Panc1 (cell line): ENCODE measurements around the gene BRD9. TPM values are rescaled to one million over a fixed set of nuclear protein-coding genes. Genes with fewer than 3 reads are reported as not detected.

ENCODE experiments used
- ATAC-seq: fragments of 200-7000 bp; cut with Tn5 transposase; 2 replicates; pipeline ENCODE4 v1.9.1; 2020; ENCODE audit warnings: mild to moderate bottlenecking, moderate library complexity
- BruUV-seq: library from RNA; stranded (reverse); fragments of 400-500 nt; replicated peaks from 2 replicates; lab custom pipeline; 2021; lab: Mats Ljungman, UMichigan
- CTCF ChIA-PET: fragments of 300-600 bp; sonication (Branson Sonifier 250); formaldehyde crosslinking; loops from one replicate; lab custom pipeline; 2022; ENCODE audit warnings: antibody characterized with exemption; lab: Charles Lee
- POLR2A ChIA-PET: fragments of 300-600 bp; sonication (Branson Sonifier 250); formaldehyde crosslinking; loops from one replicate; lab custom pipeline; 2022; ENCODE audit warnings: antibody characterized with exemption; lab: Charles Lee
- DNase-seq: peaks from one replicate; pipeline ENCODE4 v3.0.0-alpha.2; 2010; ENCODE audit warnings: low read depth, low spot score
- H3K27ac ChIP-seq: 2 replicates; pipeline ENCODE4 v1.5.1; 2011; ENCODE audit warnings: mild to moderate bottlenecking, low read length, inconsistent platforms
- H3K27me3 ChIP-seq: fragments of 200-500 bp; sonication (Bioruptor generic); 2 replicates; pipeline ENCODE4 v1.6.0; 2014; ENCODE audit warnings: low read length, inconsistent platforms; ENCODE audit not compliant: control insufficient read depth, insufficient read depth
- H3K36me3 ChIP-seq: fragments of 200-500 bp; sonication (Bioruptor generic); 2 replicates; pipeline ENCODE4 v1.5.1; 2014; ENCODE audit warnings: inconsistent platforms, mild to moderate bottlenecking, low read length, moderate library complexity; ENCODE audit not compliant: control insufficient read depth, insufficient read depth
- H3K4me1 ChIP-seq: 2 replicates; pipeline ENCODE4 v1.5.1; 2011; ENCODE audit warnings: inconsistent platforms, mild to moderate bottlenecking, low read length, moderate library complexity; ENCODE audit not compliant: control insufficient read depth, insufficient read depth
- H3K4me3 ChIP-seq, 2 experiments: 2 replicates each; pipeline ENCODE4 v1.5.1; 2011 to 2012; ENCODE audit warnings: low read depth in 2 of 2, low read length in 2 of 2, mild to moderate bottlenecking in 2 of 2, inconsistent platforms in 1 of 2, moderate library complexity in 1 of 2
- H3K9me3 ChIP-seq: fragments of 200-500 bp; sonication (Bioruptor generic); 2 replicates; pipeline ENCODE4 v1.5.1; 2014; ENCODE audit warnings: low read depth, mild to moderate bottlenecking, inconsistent platforms, low read length, moderate library complexity; ENCODE audit not compliant: control insufficient read depth, insufficient read depth
- POLR2AphosphoS5 ChIP-seq: IDR thresholded peaks from 2 replicates; pipeline ENCODE4 v1.6.1; 2012; ENCODE audit warnings: mild to moderate bottlenecking, low read depth, low read length, moderate library complexity
- SIN3A ChIP-seq: IDR thresholded peaks from 2 replicates; pipeline ENCODE4 v1.6.1; 2012; ENCODE audit warnings: low read depth, mild to moderate bottlenecking, low read length, moderate library complexity, borderline replicate concordance; ENCODE audit not compliant: insufficient read depth
- TCF7L2 ChIP-seq: IDR thresholded peaks from 2 replicates; pipeline ENCODE4 v1.6.1; 2011; ENCODE audit warnings: mild to moderate bottlenecking, low read depth, low read length, inconsistent platforms
- in situ Hi-C: cut with HindIII; loops from 2 replicates; pipeline ENCODE4 v1.10.0; 2016; ENCODE audit warnings: low sequenced_read_pairs, low pct_unique_long_range_greater_than_20kb
- intact Hi-C: fragments of 100-400 bp; cut with micrococcal nuclease; formaldehyde crosslinking; loops from one replicate; pipeline ENCODE4 v1.10.0; 2022; ENCODE audit not compliant: unreplicated experiment
- total RNA-seq: library from RNA; stranded (reverse); gene quantifications from one replicate; pipeline ENCODE4 v1.2.1, GENCODE V29; 2021; ENCODE audit not compliant: unreplicated experiment
- TF ChIP-seq, protein P1 (sequence below): fragments of 450-650 bp; IDR thresholded peaks from 2 replicates; pipeline ENCODE4 v1.5.1; 2017; ENCODE audit warnings: mild to moderate bottlenecking
- TF ChIP-seq, protein P2 (sequence below), 2 experiments: IDR thresholded peaks; 2 replicates each; pipeline ENCODE4 v1.6.1; 2011 to 2012; ENCODE audit warnings: low read depth in 2 of 2, control low read depth in 1 of 2, low read length in 1 of 2, mild to moderate bottlenecking in 1 of 2, moderate library complexity in 1 of 2; ENCODE audit not compliant: insufficient read depth in 1 of 2

BRD9 gene
- total RNA-seq, 1 experiment from 2014 or later: 64.3 TPM

GRCh38 chr5:858726-859125 lies 33.9 kb downstream of the BRD9 start:
- Histone ChIP-seq H3K4me1 (no peaks in the 10 kb centered on the region), H3K36me3 (no peaks in the 10 kb centered on the region), H3K27ac (no peak overlapping the region), H3K27me3 (no peaks in the 10 kb centered on the region), H3K4me3 (no peak overlapping the region), H3K9me3 (no peaks in the 10 kb centered on the region)
- no peak for TF ChIP-seq POLR2AphosphoS5
- TF ChIP-seq, protein P1, sequence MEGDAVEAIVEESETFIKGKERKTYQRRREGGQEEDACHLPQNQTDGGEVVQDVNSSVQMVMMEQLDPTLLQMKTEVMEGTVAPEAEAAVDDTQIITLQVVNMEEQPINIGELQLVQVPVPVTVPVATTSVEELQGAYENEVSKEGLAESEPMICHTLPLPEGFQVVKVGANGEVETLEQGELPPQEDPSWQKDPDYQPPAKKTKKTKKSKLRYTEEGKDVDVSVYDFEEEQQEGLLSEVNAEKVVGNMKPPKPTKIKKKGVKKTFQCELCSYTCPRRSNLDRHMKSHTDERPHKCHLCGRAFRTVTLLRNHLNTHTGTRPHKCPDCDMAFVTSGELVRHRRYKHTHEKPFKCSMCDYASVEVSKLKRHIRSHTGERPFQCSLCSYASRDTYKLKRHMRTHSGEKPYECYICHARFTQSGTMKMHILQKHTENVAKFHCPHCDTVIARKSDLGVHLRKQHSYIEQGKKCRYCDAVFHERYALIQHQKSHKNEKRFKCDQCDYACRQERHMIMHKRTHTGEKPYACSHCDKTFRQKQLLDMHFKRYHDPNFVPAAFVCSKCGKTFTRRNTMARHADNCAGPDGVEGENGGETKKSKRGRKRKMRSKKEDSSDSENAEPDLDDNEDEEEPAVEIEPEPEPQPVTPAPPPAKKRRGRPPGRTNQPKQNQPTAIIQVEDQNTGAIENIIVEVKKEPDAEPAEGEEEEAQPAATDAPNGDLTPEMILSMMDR: no peak
- TF ChIP-seq TCF7L2: no peak
- TF ChIP-seq, protein P2, sequence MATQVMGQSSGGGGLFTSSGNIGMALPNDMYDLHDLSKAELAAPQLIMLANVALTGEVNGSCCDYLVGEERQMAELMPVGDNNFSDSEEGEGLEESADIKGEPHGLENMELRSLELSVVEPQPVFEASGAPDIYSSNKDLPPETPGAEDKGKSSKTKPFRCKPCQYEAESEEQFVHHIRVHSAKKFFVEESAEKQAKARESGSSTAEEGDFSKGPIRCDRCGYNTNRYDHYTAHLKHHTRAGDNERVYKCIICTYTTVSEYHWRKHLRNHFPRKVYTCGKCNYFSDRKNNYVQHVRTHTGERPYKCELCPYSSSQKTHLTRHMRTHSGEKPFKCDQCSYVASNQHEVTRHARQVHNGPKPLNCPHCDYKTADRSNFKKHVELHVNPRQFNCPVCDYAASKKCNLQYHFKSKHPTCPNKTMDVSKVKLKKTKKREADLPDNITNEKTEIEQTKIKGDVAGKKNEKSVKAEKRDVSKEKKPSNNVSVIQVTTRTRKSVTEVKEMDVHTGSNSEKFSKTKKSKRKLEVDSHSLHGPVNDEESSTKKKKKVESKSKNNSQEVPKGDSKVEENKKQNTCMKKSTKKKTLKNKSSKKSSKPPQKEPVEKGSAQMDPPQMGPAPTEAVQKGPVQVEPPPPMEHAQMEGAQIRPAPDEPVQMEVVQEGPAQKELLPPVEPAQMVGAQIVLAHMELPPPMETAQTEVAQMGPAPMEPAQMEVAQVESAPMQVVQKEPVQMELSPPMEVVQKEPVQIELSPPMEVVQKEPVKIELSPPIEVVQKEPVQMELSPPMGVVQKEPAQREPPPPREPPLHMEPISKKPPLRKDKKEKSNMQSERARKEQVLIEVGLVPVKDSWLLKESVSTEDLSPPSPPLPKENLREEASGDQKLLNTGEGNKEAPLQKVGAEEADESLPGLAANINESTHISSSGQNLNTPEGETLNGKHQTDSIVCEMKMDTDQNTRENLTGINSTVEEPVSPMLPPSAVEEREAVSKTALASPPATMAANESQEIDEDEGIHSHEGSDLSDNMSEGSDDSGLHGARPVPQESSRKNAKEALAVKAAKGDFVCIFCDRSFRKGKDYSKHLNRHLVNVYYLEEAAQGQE (IDR thresholded peaks at IDR 0.05; ENCODE audit: insufficient read depth in 1 of 2, low read depth in 2 of 2, low read length in 1 of 2): no peak
- no peak for TF ChIP-seq SIN3A
- no peak for ATAC-seq
- ChIA-PET POLR2A (no interaction called here), CTCF (no interaction called here)
- no TSS peak for BruUV-seq
- in situ Hi-C loops (no loop called here), intact Hi-C loops (no loop called here)
- DNase-seq: no peak

- intact Hi-C loops (no loop called here), in situ Hi-C loops (no loop called here)
- H3K27ac ChIP-seq: no peak overlapping the region
- no peaks in the 10 kb centered on the region for H3K4me1 ChIP-seq
- no peaks in the 10 kb centered on the region for H3K36me3 ChIP-seq
- H3K4me3 ChIP-seq: no peak overlapping the region
- BruUV-seq: no TSS peak
- ATAC-seq: no peak
- H3K27me3 ChIP-seq: peaks cover 3% of the 10 kb centered on the region; the same call in 1 of the 2 replicates
- ChIA-PET CTCF (no interaction called here), POLR2A (no interaction called here)
- no peak for DNase-seq
- no peaks in the 10 kb centered on the region for H3K9me3 ChIP-seq
- TF ChIP-seq, protein P2 (IDR thresholded peaks at IDR 0.05; ENCODE audit: insufficient read depth in 1 of 2, low read depth in 2 of 2, low read length in 1 of 2): no peak
- TF ChIP-seq POLR2AphosphoS5: 0 out of 2 replicates have a peak, but pooled peaks have one; percentile 28
Observed at GRCh38 chr5:856531-857425, 35.8 kb downstream of the BRD9 start.
